Calu3 (cell line): ENCODE measurements around the gene DDX5. TPM values are rescaled to one million over a fixed set of nuclear protein-coding genes. Genes with fewer than 3 reads are reported as not detected.

ENCODE experiments used
- BruUV-seq: library from RNA; stranded (reverse); fragments of 400-500 nt; replicated peaks from 2 replicates; lab custom pipeline; 2021; lab: Mats Ljungman, UMichigan
- CTCF ChIA-PET: fragments of 300-600 bp; sonication (Branson Sonifier 250); formaldehyde crosslinking; loops from one replicate; lab custom pipeline; 2022; ENCODE audit warnings: antibody characterized with exemption; lab: Charles Lee
- DNase-seq: peaks from one replicate; pipeline ENCODE4 v3.0.0; 2022
- H3K27ac Mint-ChIP-seq: one replicate; pipeline ENCODE4 v1.8.0; 2022; ENCODE audit warnings: mixed read lengths; ENCODE audit not compliant: unreplicated experiment
- H3K27me3 Mint-ChIP-seq: one replicate; pipeline ENCODE4 v1.8.0; 2022; ENCODE audit warnings: mixed read lengths; ENCODE audit not compliant: unreplicated experiment
- H3K36me3 Mint-ChIP-seq: one replicate; pipeline ENCODE4 v1.8.0; 2022; ENCODE audit warnings: mild to moderate bottlenecking, moderate library complexity, mixed read lengths; ENCODE audit not compliant: insufficient read depth, unreplicated experiment
- H3K4me1 Mint-ChIP-seq: one replicate; pipeline ENCODE4 v1.8.0; 2022; ENCODE audit warnings: mild to moderate bottlenecking, low read depth, mixed read lengths; ENCODE audit not compliant: unreplicated experiment
- H3K4me3 Mint-ChIP-seq: one replicate; pipeline ENCODE4 v1.8.0; 2022; ENCODE audit warnings: mild to moderate bottlenecking, low read depth, moderate library complexity, mixed read lengths; ENCODE audit not compliant: unreplicated experiment
- H3K9me3 Mint-ChIP-seq: one replicate; pipeline ENCODE4 v1.8.0; 2022; ENCODE audit warnings: low read depth, mixed read lengths; ENCODE audit not compliant: unreplicated experiment
- CTCF ChIP-seq: fragments of 200-600 bp; IDR thresholded peaks from one replicate; pipeline ENCODE4 v1.8.0; 2022; ENCODE audit warnings: antibody characterized with exemption; ENCODE audit not compliant: unreplicated experiment
- intact Hi-C: fragments of 100-400 bp; cut with micrococcal nuclease; formaldehyde crosslinking; loops from one replicate; pipeline ENCODE4 v1.10.0; 2022; ENCODE audit not compliant: unreplicated experiment
- total RNA-seq: library from RNA; stranded (reverse); gene quantifications from 2 replicates; pipeline ENCODE4 v1.2.3, GENCODE V29; 2022

The DDX5 gene
- total RNA-seq, 1 experiment from 2014 or later, result 384 TPM

GRCh38 chr17:64503821-64504768, 2.0 kb downstream of the DDX5 start:
- TF ChIP-seq CTCF, result no peak
- CTCF ChIA-PET, result no interaction called here
- Mint-ChIP-seq H3K9me3 (no peaks in the 10 kb centered on the region), H3K27ac (peak overlapping the region; percentile 99), H3K4me3 (peak overlapping the region; percentile 86), H3K36me3 (peaks cover 93% of the 10 kb centered on the region), H3K4me1 (peaks cover 28% of the 10 kb centered on the region), H3K27me3 (no peaks in the 10 kb centered on the region)
- DNase-seq, result no peak
- BruUV-seq, result TSS peak; percentile 18
- intact Hi-C loops, result no loop called here

- DNase-seq, result no peak
- BruUV-seq, result no TSS peak
- Mint-ChIP-seq H3K27ac (no peak overlapping the region), H3K4me3 (peak overlapping the region; percentile 86), H3K36me3 (peaks cover 99% of the 10 kb centered on the region), H3K27me3 (no peaks in the 10 kb centered on the region), H3K9me3 (no peaks in the 10 kb centered on the region), H3K4me1 (peaks cover 32% of the 10 kb centered on the region)
- TF ChIP-seq CTCF, result no peak
- intact Hi-C loops, result no loop called here
- CTCF ChIA-PET, result no interaction called here
Observed at GRCh38 chr17:64503341-64503740, 2.7 kb downstream of the DDX5 start.

- no peaks in the 10 kb centered on the region for H3K9me3 Mint-ChIP-seq
Observed at GRCh38 chr17:64502809-64503208, 3.3 kb downstream of the DDX5 start.

GRCh38 chr17:64502021-64502420, 4.1 kb downstream of the DDX5 start:
- no peak for TF ChIP-seq CTCF
- no TSS peak for BruUV-seq
- Mint-ChIP-seq H3K36me3 (peaks cover 96% of the 10 kb centered on the region), H3K27me3 (no peaks in the 10 kb centered on the region), H3K4me1 (peaks cover 40% of the 10 kb centered on the region), H3K27ac (peak overlapping the region; percentile 70), H3K4me3 (peak overlapping the region; percentile 13), H3K9me3 (no peaks in the 10 kb centered on the region)
- CTCF ChIA-PET, result no interaction called here
- intact Hi-C loops, result no loop called here
- DNase-seq, result no peak

More at GRCh38 chr17:64502809-64503208, 3.3 kb downstream of the DDX5 start:
- no peak for DNase-seq
- no peaks in the 10 kb centered on the region for H3K27me3 Mint-ChIP-seq
- no peak overlapping the region for H3K27ac Mint-ChIP-seq
- peaks cover 97% of the 10 kb centered on the region for H3K36me3 Mint-ChIP-seq
- intact Hi-C loops, result no loop called here
- H3K4me3 Mint-ChIP-seq, result no peak overlapping the region
- TF ChIP-seq CTCF, result no peak
- H3K4me1 Mint-ChIP-seq, result peaks cover 37% of the 10 kb centered on the region
- CTCF ChIA-PET, result no interaction called here
- no TSS peak for BruUV-seq
